Adrenal gland (tissue), 12 donors: ENCODE data around the gene TAPT1. TPM values are rescaled to one million over a fixed set of nuclear protein-coding genes. Genes with fewer than 3 reads are reported as not detected.

Experiments used
- DNase-seq, 7 donors: peaks; one replicate each; pipeline ENCODE4 v3.0.0-alpha.2; 2019 to 2020
- H3K27ac ChIP-seq, 5 donors: fragments of 200-600 bp; sonication (generic) in 4 of 5; 1 replicate in 3 of 5; 2 replicates in 2 of 5; pipeline versions ENCODE4 v1.5.1 to v1.8.0; 2016 to 2020; ENCODE audit warnings: mild to moderate bottlenecking in 1 of 5
- H3K27me3 ChIP-seq: fragments of 200-600 bp; 2 replicates; pipeline ENCODE4 v1.8.0; 2021
- H3K36me3 ChIP-seq, 2 donors: fragments of 200-600 bp; replicated peaks in 1 of 2; 1 replicate in 1 of 2; 2 replicates in 1 of 2; pipeline versions ENCODE4 v1.5.1 to v1.8.0; 2018 to 2022
- H3K4me1 ChIP-seq, 2 donors: fragments of 200-600 bp; replicated peaks in 1 of 2; 1 replicate in 1 of 2; 2 replicates in 1 of 2; pipeline versions ENCODE4 v1.5.1 to v1.8.0; 2018 to 2021
- H3K4me3 ChIP-seq, 4 donors: fragments of 200-600 bp; sonication (generic) in 3 of 4; one replicate each; pipeline ENCODE4 v1.5.1; 2016 to 2018
- H3K9me3 ChIP-seq, 3 donors: fragments of 200-600 bp; sonication (generic) in 1 of 3; replicated peaks in 1 of 3; 1 replicate in 2 of 3; 2 replicates in 1 of 3; pipeline versions ENCODE4 v1.5.1 to v1.8.0; 2016 to 2021
- CTCF ChIP-seq, 6 experiments: fragments of 450-650 bp in 4 of 6; fragments of 200-600 bp in 2 of 6; sonication (generic) in 1 of 6; IDR thresholded peaks; 1 replicate in 5 of 6; 2 replicates in 1 of 6; pipeline versions ENCODE4 v1.5.1 to v1.8.0; 2016 to 2021; ENCODE audit warnings: antibody characterized with exemption in 6 of 6, mild to moderate bottlenecking in 2 of 6, moderate library complexity in 1 of 6
- POLR2A ChIP-seq, 2 donors: fragments of 450-650 bp; IDR thresholded peaks; one replicate each; pipeline ENCODE4 v1.6.1; 2017; ENCODE audit warnings: antibody characterized with exemption in 2 of 2, mild to moderate bottlenecking in 2 of 2, moderate library complexity in 1 of 2
- WGBS, 4 donors: extraction: QIAGEN DNeasy Blood & Tissue Kit in 2 of 4; methylation state at CpG; one replicate each; pipeline versions ENCODE4 v1.1.5 to v1.1.7; 2013 to 2017; 5-methylcytosine and 5-hydroxymethylcytosine counted together
- intact Hi-C, 2 donors: fragments of 100-400 bp; cut with DNase I; formaldehyde crosslinking; loops; one replicate each; pipeline versions ENCODE4 v1.14.1 to v1.15.0; 2022 to 2023
- polyA plus RNA-seq, 3 donors: library from polyadenylated mRNA; stranded (reverse); fragments of 200-250 nt in 2 of 3; fragments of 350-450 nt in 1 of 3; fragmentation: Illumina TruSeq in 1 of 3; extraction: RNeasy Lipid Tissue Mini Kit (QIAGEN cat#74804) in 1 of 3; gene quantifications; one replicate each; pipeline ENCODE4 v1.2.3, GENCODE V29; 2013 to 2014
- total RNA-seq, 9 donors: library from RNA; depleted of rRNA in 4 of 9; stranded (reverse); fragments of >200 nt in 4 of 9; fragments of 120-200 nt in 1 of 9; fragmentation: NEBNext Ultra II Directional in 1 of 9; extraction: Animal tissue kit (Norgen Biotek cat#: 25700) in 1 of 9; gene quantifications; one replicate each; pipeline versions ENCODE4 v1.1.0 to v1.2.4, GENCODE V29; 2013 to 2023
- donor health status: healthy with polysubstance abuse.
- donor health status: Bipolar disorder and iron deficiency.
- donor health status: DM: yes; HTN: yes; CAD: no.
- donor health status: DM: no; HTN: no; CAD: no.
- donor health status: DM: no; HTN: no; CAD: no.
- donor health status: DM: yes; HTN: yes; CAD: no.

Gene TAPT1
- total and polyA plus RNA-seq, 12 donors = 33.2 to 119 (median 51.0) TPM

- Histone ChIP-seq H3K27ac (no peak overlapping the region), H3K36me3 (peaks cover 0 to 39% of the 10 kb centered on the region in 2 donors), H3K9me3 (no peaks in the 10 kb centered on the region), H3K27me3 (no peaks in the 10 kb centered on the region), H3K4me1 (peaks cover 0 to 4% of the 10 kb centered on the region in 2 donors), H3K4me3 (no peak overlapping the region)
- no peak for TF ChIP-seq POLR2A (IDR thresholded peaks at IDR 0.05)
- no peak for TF ChIP-seq CTCF (IDR thresholded peaks at IDR 0.05)
- intact Hi-C loops = no loop called here
- no peak for DNase-seq
These were observed 38.8 kb downstream of the TAPT1 start for GRCh38 chr4:16187455-16187854.

- no peak overlapping the region for H3K4me3 ChIP-seq
- peaks cover 0 to 39% of the 10 kb centered on the region in 2 donors for H3K36me3 ChIP-seq
- no peaks in the 10 kb centered on the region for H3K27me3 ChIP-seq
- no peaks in the 10 kb centered on the region for H3K4me1 ChIP-seq
- 82 to 92% (median 87%) methylated on average over 1 of the region's 1 CpG for WGBS, 4 donors
- no peak for DNase-seq
- no peak overlapping the region for H3K27ac ChIP-seq
- intact Hi-C loops = no loop called here
- no peak for TF ChIP-seq POLR2A (IDR thresholded peaks at IDR 0.05)
- TF ChIP-seq CTCF (IDR thresholded peaks at IDR 0.05) = no peak
- H3K9me3 ChIP-seq = no peaks in the 10 kb centered on the region
These were observed 39.3 kb downstream of the TAPT1 start for GRCh38 chr4:16186986-16187385.

GRCh38 chr4:16183604-16184003, 42.7 kb downstream of the TAPT1 start:
- H3K4me1 ChIP-seq = no peaks in the 10 kb centered on the region
- no peak for TF ChIP-seq POLR2A (IDR thresholded peaks at IDR 0.05)
- TF ChIP-seq CTCF (IDR thresholded peaks at IDR 0.05) = no peak
- DNase-seq = no peak
- no peaks in the 10 kb centered on the region for H3K9me3 ChIP-seq
- H3K4me3 ChIP-seq = no peak overlapping the region
- peaks cover 0 to 26% of the 10 kb centered on the region in 2 donors for H3K36me3 ChIP-seq
- no peak overlapping the region for H3K27ac ChIP-seq
- intact Hi-C loops = no loop called here
- 89 to 93% (median 90%) methylated on average over 2 of the region's 2 CpGs for whole genome bisulfite sequencing, 4 donors
- no peaks in the 10 kb centered on the region for H3K27me3 ChIP-seq

- H3K27me3 ChIP-seq = no peaks in the 10 kb centered on the region
- 96 to 99% (median 98%) methylated on average over 6 of the region's 6 CpGs for WGBS, 4 donors
- TF ChIP-seq CTCF (IDR thresholded peaks at IDR 0.05) (no peak), POLR2A (IDR thresholded peaks at IDR 0.05) (no peak)
- no peak overlapping the region for H3K27ac ChIP-seq
- H3K36me3 ChIP-seq = peaks cover 0 to 29% of the 10 kb centered on the region in 2 donors
- H3K4me1 ChIP-seq = peaks cover 0 to 9% of the 10 kb centered on the region in 2 donors
- H3K9me3 ChIP-seq = no peaks in the 10 kb centered on the region
- intact Hi-C loops = no loop called here
- H3K4me3 ChIP-seq = no peak overlapping the region
- DNase-seq = no peak
These were observed 49.6 kb downstream of the TAPT1 start for GRCh38 chr4:16176621-16177020.
